Progenitor cell of endocrine pancreas (in vitro differentiated cells): ENCODE results near the gene SYDE1. TPM values are rescaled to one million over a fixed set of nuclear protein-coding genes. Genes with fewer than 3 reads are reported as not detected.
A peak's percentile ranks its signal among the peaks of the same experiment; 100 is the strongest.

Experiments
- DNase-seq: peaks from one replicate; pipeline ENCODE4 v3.0.0; 2021; ENCODE audit warnings: low spot score; ENCODE audit not compliant: unreplicated experiment
- H3K27ac Mint-ChIP-seq: 2 replicates; pipeline ENCODE4 v1.8.0; 2021; ENCODE audit warnings: mild to moderate bottlenecking, moderate library complexity, mixed read lengths
- H3K27me3 Mint-ChIP-seq: 2 replicates; pipeline ENCODE4 v1.8.0; 2021; ENCODE audit warnings: mixed read lengths
- H3K36me3 Mint-ChIP-seq: 2 replicates; pipeline ENCODE4 v1.8.0; 2022; ENCODE audit warnings: mixed read lengths; ENCODE audit not compliant: insufficient read depth
- H3K4me1 Mint-ChIP-seq: 2 replicates; pipeline ENCODE4 v1.8.0; 2021; ENCODE audit warnings: low read depth, mixed read lengths
- H3K4me3 Mint-ChIP-seq: 2 replicates; pipeline ENCODE4 v1.8.0; 2021; ENCODE audit warnings: low read depth, mild to moderate bottlenecking, moderate library complexity, mixed read lengths
- H3K9me3 Mint-ChIP-seq: 2 replicates; pipeline ENCODE4 v1.8.0; 2021; ENCODE audit warnings: low read depth, mixed read lengths
- total RNA-seq: library from RNA; stranded (reverse); gene quantifications from 2 replicates; pipeline ENCODE4 v1.2.1, GENCODE V29; 2021
- TF ChIP-seq, protein P1 (sequence below): fragments of 200-600 bp; sonication (generic); IDR thresholded peaks from one replicate; pipeline ENCODE4 v1.5.0; 2021; ENCODE audit warnings: antibody characterized with exemption, mild to moderate bottlenecking; ENCODE audit not compliant: unreplicated experiment

The SYDE1 gene
- total RNA-seq, 1 donor from 2014 or later = 5.7 TPM

DNA sequence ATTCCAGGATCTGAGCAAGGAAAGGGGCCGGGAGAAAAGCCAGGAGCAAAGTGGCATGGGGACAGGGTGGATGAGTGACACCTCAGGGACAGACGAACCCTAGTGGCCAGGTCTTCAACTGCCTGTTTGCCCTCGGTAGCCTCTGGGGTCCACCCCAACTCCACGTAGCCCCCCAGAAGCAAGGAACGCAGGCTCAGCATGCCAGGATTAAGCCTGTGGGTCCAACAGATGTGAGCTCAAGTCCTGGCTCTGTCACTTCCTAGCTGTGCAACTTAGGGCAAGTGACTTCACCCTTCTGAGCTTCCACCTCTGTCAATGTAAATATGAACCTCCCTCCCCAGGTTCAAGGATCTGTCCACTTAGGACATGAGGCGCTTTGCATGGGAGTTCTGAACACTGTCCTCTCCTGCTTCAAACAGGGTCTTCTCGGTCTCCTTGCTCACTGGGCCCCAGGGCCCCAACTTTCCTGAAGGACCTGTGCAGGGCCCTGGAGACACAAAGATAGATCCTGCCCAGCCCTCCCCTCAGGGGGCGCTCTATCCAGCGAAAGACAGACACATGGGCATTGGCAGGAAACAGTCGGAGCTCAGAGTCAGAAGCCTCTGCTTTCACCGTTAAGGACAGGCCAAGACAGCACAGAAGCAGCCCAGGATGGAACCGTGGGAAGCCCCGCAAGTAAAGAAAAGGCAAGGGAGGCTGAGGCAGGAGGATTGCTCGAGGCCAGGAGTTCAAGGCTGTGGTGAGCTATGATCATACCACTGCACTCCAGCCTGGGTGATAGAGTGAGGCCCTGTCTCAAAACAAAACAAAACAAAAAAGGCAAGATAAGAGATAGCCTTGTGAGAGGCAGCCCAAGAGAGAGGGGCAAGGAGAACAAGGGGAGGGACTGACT, 13.2 kb downstream of the SYDE1 start:
- Mint-ChIP-seq H3K4me3 (no peak overlapping the region), H3K27ac (no peak overlapping the region), H3K9me3 (no peaks in the 10 kb centered on the region), H3K4me1 (peaks cover 5% of the 10 kb centered on the region), H3K36me3 (peaks cover 16% of the 10 kb centered on the region), H3K27me3 (no peaks in the 10 kb centered on the region)
- no peak for DNase-seq
- TF ChIP-seq, protein P1, sequence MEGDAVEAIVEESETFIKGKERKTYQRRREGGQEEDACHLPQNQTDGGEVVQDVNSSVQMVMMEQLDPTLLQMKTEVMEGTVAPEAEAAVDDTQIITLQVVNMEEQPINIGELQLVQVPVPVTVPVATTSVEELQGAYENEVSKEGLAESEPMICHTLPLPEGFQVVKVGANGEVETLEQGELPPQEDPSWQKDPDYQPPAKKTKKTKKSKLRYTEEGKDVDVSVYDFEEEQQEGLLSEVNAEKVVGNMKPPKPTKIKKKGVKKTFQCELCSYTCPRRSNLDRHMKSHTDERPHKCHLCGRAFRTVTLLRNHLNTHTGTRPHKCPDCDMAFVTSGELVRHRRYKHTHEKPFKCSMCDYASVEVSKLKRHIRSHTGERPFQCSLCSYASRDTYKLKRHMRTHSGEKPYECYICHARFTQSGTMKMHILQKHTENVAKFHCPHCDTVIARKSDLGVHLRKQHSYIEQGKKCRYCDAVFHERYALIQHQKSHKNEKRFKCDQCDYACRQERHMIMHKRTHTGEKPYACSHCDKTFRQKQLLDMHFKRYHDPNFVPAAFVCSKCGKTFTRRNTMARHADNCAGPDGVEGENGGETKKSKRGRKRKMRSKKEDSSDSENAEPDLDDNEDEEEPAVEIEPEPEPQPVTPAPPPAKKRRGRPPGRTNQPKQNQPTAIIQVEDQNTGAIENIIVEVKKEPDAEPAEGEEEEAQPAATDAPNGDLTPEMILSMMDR = no peak

DNA sequence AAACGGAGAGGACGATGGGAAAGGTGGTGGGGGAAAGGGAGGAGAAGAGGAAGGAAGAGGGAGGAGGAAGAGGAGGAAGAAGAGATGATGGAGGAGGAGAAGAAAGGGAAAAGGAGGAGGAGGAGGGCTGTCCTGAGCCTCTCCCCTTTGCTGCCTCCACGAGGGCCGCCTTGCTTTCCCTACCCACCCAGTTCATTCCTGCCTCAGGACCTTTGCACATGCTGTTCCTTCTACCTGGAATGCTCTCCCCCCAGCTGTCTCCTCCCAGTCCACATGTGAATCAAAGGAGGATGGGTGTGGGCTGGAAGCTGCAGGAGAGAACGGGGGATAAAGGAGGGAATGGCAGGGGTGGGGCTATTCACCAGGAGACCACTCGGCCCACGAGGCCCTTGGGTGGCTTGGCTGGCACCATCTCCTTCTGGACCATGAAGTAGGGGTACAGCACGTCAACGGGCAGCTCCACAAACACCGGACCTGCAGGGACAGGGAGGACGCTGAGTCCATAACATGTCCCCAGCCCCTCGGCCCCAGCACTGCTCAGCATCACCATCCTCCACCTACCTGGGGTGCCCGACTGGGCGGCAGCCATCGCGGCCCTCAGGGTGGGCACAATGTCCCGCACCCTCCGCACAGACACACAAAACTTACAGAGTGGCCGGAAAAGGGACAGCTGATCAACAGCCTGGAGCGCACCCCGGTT, 15.3 kb downstream of the SYDE1 start:
- Mint-ChIP-seq H3K9me3 (no peaks in the 10 kb centered on the region), H3K4me1 (peaks cover 5% of the 10 kb centered on the region), H3K27ac (no peak overlapping the region), H3K27me3 (no peaks in the 10 kb centered on the region), H3K36me3 (peaks cover 16% of the 10 kb centered on the region), H3K4me3 (no peak overlapping the region)
- TF ChIP-seq, protein P1 = no peak
- DNase-seq = no peak

DNA sequence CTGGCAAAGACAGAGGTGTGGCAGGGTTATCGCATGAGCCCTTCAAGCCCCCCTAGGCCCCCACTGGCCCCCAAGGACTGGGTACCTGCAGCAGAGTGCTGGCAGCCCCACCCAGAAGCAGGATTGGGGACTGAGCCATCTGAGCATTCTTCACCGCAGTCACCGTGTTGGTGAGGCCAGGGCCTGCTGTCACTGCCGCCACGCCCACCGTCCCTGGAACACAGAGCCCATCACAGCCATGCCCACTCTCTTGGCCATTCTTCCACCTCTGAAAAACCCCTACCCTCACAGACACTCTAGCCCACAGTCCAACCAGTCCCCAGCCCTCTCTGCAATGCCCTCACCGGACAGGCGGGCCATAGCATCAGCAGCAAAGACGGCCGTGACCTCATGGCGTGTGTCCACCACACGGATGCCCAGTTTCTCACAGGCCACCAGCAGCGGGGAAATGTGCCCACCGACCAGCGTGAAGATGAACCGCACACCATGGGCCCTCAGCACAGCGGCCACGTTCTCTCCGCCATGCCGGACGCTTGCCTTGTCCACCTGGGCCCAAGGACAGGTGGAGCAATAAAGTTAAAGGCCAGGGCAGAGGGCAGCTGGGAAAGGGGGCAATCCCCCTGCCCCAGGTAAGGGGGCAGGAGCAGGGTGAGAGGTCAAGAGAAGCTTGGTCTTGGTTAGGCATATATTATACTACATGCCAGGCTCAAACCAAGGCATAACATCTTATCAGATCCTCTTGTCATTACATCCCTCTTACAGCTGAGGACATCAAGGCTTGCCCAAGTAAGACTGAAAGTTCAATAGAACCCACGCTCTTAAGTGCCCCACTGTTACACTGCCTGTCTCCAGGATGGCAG, 16.1 kb downstream of the SYDE1 start:
- H3K36me3 Mint-ChIP-seq = peaks cover 16% of the 10 kb centered on the region
- H3K4me3 Mint-ChIP-seq = peak overlapping the region; percentile 95
- H3K27ac Mint-ChIP-seq = no peak overlapping the region

DNA sequence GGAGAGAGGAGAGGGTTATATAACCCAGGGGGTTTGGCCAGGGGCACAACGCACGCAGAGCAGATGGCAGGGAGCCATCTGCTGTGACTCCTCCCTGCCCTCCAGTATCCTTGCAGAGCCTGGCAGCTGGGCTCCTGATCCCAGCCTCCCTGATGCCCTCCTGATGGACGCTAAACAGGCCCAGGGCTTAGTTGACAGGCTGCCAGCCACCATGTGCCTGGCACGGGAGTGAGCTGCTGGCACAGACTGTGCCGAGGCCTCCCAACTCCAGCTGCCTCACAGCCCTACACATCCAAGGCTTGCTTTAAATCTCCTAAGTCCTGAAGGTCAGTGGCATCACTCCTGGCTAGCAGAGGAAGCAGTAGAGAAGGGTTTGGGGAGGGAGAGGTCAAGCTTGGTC, 16.7 kb downstream of the SYDE1 start:
- Mint-ChIP-seq H3K36me3 (peaks cover 11% of the 10 kb centered on the region), H3K9me3 (no peaks in the 10 kb centered on the region), H3K4me1 (peaks cover 5% of the 10 kb centered on the region), H3K4me3 (peak overlapping the region; percentile 95), H3K27me3 (no peaks in the 10 kb centered on the region), H3K27ac (no peak overlapping the region)
- TF ChIP-seq, protein P1 = no peak
- DNase-seq = no peak

More for the DNA sequence above, 16.1 kb downstream of the SYDE1 start:
- peaks cover 5% of the 10 kb centered on the region for H3K4me1 Mint-ChIP-seq
- no peak for DNase-seq
- TF ChIP-seq, protein P1 = no peak
- H3K9me3 Mint-ChIP-seq = no peaks in the 10 kb centered on the region
- no peaks in the 10 kb centered on the region for H3K27me3 Mint-ChIP-seq
